Measurements from ENCODE around the gene ROR2.
"Not testable (repeated sequence)": the region's sequence is repeated elsewhere in the genome, so short reads cannot be mapped to it uniquely, and the experiment has no call there.

The ROR2 gene

DNA sequence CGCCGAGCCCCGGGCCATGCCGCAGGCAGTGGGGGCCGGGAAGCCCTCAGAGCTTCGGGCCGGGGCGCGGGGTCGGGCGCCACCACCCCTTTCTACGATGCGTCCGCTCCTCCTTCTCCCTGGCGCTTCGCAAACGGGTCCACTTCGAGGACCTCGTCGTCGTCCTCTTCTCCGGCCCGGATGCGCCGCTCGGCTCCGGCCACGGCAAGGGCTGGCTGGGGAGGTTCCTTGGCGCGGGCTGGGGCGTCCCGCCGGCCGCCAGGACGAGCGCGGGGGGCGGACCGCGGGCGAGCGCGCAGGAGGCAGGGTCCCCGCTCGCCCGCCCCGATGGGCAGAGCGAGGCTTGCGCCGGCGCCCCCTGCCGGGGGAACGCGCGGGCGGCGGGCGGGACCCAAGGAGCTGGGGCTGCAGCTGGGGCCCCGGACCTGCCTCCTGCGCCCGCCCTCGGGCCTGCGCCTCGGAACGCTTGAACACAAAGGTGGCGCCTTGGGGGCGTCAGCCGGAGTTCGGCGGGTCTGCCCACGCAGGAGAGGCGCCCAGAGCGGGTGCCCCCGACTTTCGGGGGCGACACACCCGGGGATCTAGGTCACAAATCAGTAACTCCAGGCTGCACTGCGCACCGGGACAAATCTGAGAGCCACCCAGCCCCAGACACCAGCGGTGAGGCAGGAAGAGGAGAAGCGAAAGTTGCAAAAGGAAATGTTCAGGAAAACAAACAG is at the start of gene ROR2:
Gene ROR2 (minus strand): TSS at position 283 of the 719 bp plus-strand sequence.
- peak; percentile 33 for DNase-seq

DNA sequence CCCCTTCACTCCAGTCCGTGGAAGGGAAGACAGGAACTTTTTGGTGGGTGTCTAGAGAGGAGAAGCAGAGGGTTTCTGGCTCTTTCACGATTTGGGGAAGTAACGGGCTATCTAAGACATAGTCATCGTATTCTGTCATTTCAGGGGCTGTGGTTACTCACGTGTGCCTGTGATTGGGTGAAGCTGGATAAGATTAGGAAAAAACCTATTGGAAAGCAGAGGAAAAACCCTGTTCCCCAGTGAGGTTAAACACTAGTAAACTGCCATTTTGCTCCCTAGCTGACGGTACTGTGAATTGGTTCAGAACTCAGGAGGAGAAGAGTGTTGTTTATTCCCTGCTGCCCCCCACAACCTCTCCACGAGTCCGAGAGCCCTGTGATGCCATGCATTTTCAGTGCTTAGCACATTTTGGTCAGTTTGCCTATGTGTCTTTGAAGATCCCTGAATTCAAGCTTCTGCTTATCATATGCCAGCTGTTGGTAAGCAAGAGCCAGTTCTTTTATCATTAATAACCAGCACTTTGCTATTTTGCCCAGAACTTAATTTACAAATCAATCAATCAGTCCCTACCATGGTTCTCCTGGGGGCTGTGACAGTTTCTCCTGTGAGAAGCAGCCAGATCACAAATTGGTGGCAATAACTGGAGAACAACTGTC is 45.1 kb upstream of the ROR2 start:
- DNase-seq: no peak

DNA sequence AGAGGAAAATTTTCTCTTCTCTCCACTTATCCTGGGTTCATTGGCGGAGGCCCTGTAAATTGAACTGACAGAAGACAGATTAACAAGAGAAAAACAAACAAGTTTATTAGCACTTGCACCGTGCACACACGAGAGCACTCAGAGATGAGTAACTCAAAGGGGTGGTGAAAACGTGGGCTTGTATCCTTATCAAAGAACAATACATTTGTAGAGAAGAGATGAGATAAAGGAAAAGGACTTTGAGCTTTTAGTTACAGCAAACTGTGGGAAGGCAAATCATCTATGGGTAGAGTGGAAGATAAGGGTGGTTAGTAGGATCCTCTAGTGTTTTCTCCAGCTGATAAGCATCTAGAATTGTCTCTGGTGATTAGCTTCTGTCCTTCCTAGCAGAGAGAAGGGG is 44.4 kb upstream of the ROR2 start:
- no peak for DNase-seq

DNA sequence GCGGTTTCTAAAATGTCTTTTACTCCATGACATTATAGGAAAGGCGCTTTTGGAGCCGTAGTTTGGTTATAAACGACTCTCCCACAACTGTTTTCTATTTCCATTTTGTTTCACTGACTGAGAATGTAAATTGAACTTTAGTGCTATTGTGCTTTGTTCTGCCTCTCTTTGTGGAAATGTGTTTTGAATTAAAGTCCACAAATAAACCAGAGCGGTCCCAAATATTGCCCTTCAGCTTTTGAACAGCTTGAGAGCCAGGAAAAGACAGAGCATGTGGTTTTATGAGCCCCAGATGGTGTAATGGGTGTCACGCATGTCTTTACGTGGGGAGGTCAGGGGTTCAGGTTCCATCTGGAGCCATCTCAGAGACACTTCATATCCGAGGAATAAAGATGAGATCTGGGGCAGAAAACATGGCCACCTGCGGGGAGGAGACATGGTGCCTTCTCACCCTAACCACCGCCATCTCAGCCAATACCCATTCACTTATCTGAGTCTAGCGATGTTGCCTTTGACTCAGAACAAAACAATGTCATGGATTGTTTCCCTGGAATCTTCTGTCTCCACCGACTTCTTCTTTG is 42.5 kb upstream of the ROR2 start:
- DNase-seq: no peak

DNA sequence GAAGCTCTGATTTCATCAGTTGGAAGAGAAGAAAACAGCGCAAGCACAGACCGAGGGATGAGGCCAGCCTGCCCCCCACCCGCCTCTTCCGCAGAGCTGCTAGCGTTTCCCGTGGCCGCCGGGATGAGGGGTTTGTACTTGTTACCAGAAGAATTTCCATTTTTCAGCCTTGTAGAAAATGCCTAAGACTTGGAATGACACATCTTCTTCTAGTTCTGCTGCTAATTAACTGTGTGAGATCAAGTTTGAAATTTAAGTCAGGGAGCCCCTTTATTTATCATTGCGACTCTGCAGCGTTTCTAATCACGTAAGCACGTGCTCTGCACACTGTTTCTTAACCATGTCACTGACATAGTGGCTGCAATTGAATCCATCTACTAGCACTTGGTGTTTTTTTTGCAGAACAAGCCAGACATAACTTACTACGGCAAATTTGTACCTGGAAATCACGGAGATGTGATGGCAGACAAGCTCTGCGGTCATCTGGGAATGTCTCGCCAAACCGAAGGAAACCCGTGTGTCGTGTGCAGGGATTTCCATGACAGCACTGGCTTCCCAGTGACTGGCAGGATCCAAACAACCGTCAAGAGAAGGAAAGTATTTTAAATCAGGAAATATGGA is 41.8 kb upstream of the ROR2 start:
- no peak for DNase-seq

DNA sequence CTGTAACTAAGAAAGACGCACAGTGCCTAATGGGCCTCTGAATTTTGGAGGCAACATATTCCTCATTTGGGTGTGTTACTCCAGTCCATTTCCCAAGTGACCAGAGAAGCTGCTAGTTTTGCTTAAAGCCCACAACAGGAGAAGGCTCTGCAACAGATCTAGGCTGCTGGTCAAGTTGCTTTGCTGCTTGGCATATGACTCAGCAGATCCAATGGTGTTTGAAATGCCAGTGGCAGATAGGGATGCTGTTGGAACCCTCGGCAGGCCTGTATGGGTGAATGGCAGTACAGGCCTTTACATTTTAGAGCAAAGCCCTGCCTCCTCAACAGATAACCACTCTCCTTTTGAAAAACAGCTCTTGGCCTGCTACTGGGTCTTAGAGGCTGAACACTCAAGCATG is 36.2 kb upstream of the ROR2 start:
- DNase-seq: no peak

DNA sequence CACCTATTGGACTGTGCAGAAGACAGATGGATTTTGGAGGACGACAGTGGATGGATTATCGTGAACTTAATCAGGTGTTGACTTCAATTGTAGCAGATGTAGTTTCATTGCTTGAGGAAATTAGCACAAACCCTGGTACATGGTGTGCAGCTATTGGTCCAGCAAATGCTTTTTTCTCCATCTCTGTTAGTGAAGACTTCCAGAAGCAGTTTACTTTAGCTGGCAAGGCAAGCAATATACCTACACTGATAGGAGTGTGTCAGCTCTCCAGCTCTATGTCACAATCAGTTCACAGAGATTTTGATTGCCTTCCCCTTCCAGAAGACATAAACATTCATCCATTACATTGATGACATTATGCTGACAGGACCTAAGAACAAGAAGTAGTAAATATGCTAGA is 35.7 kb upstream of the ROR2 start:
- DNase-seq: no peak

DNA sequence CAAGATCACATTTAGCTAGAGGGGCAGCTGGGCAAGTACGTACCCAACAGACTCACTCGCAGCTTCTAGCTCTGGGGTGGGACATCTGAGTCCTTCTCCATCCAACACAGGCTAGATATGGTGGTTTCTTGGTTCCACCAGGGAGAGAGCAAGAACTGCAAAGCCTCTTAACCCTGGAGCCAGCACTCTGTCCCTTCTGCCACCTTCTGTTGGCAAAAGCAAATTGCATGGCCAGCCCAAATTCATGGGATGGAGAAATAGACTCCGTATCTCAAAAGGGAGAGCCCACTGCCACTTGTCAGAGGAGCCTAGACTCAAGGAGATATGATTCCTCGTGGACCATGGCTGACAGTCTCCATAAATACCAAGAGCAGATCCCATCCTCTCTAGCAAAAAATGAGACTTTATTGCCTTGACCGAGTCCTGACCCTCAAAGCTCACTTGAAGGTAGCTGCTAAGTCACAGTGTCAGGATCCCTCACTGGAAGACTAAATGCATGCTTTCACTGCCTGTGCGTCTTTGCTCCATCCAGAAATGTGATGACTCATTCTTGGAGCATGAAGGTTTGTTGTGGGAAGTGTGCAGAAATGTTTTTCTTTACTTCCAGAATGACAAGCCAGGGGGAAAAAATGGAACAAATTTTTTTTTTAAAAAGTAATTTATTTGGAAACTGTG is 28.8 kb upstream of the ROR2 start:
- DNase-seq: no peak

DNA sequence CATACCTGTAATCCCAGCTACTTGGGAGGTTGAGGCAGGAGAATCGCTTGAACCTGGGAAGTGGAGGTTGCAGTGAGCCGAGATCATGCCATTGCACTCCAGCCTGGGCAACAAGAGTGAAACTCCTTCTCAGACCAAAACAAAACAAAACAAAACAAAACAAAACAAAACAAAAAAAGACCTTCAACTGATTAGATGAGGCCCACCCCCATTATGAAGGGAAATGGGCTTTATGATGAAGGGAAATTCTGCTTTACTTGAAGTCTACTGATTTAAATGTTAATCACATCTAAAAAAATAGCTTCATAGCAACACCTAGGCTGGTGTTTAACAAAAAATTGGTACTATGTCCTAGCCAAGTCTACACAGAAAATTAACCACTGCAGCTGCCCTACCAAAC is 25.2 kb upstream of the ROR2 start:
- not testable (repeated sequence) for DNase-seq

DNA sequence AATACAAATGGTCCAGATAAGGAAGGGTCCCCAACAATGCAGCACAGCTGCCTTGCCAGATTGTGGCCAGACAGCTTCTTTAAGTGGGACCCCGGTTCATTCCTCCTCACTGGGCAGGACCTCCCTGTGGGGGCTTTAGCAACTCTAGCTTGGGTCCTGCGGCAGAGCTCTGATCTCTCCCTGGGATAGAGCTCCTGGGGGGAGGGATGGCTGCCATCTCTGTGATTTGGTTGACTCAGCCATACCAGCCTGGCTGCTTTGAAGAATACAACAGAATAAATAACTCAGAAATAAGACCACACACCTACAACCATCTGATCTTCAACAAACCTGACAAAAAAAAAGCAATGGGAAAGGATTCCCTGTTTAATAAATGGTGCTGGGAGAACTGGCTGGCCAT is 22.7 kb upstream of the ROR2 start:
- DNase-seq: no peak

DNA sequence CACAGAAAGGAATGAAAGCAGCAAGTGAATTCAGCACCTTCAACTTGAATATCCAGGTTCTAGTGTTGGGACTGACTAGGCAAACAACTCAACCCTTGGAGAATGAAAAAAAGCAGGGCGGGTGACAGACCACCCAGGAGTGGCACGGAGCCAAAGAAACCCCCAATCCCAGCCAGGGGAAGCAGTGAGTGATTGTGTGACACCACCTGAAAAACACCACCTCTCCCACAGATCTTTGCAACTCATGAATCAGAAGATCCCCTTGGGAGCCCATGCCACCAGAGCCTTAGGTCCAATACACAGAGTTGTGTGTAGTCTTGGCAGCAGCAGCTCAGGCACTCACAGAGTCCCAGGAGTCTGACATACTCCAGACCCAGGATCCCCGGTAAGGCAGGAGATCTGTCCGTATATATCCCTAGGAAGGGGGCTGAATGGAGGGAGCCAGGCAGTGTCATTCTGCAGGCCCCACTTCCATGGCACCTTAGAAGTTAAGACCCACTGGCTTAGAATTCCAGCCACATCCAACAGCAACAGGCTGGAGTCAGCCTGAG is 22.1 kb upstream of the ROR2 start:
- no peak for DNase-seq

DNA sequence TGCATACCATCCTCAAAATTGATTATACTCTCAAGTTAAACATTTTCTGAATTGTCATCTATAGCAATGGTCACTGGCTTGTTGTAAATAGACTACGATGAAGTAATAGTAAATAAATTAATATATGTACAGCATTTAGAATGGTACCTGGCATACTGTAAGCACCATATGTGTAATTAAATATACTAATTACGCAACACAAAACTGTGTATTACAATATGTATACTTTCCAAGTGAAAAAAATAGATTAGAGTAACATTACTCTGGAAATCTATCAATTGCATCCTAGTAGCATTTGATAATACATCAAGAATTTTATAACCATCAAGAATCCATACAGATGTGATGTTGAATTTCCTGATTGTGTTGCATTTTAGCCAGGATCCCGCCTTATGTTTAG is 17.2 kb upstream of the ROR2 start:
- DNase-seq: no peak

DNA sequence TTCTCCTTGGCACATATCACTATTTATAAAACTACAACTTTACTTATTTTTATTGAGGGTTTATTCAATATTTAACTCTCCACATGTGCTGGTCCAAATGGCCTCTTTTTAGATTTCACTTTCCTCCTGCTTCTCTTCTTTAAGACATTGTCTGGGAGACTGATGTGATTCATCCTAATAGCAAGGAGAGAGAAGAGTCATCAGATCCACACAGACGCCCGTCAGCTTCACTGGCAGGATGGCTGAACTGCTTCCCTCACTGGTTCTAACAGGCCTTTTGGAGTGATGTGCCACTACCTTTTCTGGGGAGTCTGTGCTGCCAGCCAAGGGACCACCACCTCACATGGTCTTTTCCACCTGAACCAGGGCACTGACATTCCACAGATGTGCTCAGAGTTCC is 16.5 kb upstream of the ROR2 start:
- DNase-seq: no peak

DNA sequence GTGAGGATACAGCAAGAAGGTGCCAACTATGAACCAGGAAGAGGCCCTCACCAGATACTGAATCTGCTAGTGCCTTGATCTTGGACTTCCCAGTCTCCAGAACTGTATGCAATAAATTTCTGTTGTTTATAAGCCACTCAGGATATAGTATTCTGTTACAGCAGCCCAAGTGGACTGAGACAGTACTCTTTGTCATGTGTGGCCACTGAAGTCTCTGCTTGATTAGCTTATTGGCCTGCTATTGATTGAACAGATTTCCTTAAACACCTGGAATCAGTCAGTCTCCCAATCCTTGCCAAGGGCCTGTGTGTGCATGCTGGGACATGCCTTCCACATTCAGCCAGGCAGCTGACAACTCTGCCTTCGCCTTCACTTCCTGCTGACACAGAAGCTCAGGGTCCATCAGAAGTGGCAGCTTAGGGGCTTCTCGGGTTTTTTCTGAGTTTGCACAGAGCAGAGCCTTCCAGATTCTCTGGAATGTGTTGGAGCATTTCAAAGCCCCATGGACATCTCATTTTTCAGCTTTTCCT is 13.7 kb upstream of the ROR2 start:
- no peak for DNase-seq

DNA sequence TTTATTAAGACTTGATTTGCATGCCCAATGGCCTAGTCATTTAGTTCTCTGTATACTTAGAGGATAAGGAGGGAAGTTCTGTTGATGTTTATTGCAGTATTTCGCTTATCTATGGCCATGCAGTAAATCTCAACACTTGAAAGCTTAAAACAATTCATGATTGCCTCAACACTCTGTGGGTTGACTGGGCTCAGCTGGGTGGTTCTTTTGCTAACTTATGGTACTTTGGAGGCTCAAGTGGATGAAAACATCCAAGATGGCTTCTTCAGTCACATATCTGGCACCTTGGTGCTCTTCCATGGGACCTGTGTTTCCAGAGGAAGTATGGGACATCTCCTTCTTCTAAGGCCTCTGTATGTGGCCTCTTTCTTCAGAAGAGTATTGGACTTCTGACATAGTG is 10.3 kb upstream of the ROR2 start:
- DNase-seq: no peak

DNA sequence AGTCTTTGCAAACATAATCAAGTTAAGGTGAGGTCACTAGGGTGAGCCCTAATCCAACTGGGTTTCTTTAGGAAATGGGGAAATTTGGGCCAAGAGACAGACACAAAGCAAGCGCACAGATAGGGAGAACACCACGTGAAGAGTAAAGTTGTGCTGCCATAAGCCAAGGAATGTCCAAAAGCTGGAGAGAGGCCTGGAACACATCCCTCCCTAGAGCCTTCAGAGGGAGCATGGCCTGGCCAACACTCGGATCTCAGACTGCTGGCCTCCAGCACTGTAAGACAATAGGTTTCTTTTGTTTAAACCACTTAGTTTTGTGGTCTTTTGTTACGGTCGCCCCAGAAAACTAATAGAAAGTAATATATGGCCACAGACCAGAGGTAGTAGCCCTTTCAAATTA is 8.1 kb upstream of the ROR2 start:
- DNase-seq: no peak

DNA sequence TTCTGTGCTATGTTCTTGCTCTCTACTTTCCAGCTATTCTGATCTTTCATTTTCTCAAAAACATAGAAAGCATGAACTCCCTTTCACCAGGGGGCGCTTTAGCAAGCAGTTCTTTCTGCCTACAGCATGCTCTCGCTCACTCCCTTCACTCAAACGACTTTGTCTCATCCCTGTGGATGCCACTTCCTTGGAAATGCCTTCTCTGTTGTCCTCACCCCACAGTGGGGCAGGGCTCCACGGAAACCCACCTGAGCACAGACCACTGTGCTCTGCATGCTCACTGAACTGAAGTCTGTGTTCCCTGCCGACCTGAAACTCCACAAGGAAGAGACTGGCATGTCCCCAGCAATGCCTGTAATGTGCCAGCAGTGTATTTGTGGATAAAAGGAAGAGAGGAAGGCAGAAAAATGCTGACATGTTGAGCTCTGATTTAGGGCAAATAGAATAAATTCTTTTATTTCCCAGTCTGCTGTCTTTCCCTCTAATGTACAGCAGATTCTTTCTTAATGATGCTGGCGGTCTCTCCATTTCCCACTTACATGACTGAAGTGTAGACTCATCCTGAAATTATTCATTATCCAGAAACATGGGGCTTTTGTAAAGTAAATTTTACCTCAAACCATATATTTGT is 4.9 kb upstream of the ROR2 start:
- DNase-seq: no peak

DNA sequence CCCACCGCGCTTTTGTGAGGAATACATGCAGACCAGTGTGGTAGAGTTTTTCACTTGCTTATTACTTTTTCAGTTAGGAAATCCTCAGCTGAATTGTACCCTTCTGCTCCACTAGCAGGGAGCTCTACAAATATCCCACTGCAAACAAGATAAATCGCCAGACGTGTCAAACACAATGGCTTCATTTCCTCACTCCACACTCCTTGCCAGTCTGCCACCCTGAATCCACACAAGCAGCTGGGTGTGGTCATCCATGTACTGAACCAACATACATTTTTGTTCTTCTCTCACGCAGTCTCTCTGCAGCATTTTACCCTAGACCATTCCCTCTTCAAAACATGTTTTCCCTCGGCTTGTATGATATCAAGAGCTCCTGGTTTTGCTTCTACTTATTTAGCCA is 3.7 kb upstream of the ROR2 start:
- DNase-seq: no peak

DNA sequence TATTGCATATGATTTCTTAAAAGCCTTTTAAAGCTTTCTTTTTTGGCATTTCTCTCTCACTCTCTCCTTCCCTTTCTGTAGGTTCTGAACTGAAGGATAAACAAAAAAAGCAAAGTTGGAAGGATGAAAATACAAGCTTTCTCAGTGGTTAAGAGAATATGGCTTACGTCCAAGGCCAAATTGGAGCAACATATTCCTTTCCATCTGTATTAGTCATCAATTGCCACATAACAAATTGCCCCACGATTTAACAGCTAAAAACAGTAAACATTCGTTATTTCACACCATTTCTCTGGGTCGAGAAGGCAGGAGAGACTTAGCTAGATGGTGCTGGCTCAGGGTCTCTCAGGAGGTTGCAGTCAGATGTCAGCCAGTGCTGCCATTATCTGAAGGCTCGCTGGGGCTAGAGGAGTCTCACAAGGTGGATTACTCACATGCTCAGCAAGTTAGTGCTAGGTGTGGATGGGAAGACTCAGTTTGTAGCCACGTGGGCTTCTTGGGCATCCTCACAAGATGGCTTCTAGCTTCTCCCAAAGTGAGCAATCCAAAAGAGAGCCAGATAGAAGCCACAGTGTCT is 2.0 kb upstream of the ROR2 start:
- DNase-seq: no peak

DNA sequence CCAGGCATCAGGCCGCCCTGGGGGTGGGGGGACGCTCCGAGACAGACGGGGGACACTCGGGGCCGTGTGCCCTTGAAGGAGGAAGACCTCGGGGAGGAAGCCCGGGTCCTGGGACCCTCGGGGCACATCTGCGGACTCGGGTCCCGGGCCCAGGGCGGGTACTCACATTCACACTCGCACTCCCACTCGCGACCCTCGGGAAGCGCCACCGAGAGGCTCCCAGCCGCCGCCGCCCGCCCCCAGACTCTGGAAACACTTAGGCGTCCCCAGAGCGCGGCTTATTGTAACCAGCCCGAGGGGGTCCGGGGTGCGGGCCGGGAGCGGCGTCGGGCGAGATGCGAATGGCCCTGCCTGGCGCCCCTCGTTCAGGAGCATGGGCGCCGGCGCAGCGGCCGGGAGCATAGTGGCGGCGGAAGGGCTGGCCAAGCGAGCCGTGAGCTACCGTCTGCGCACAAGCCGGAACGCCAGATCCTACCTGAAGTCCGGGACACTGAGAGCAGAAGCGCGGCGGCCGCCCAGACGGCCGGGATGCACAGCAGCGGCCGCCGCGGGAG is 559 bp downstream of the ROR2 start:
- no peak for DNase-seq

DNA sequence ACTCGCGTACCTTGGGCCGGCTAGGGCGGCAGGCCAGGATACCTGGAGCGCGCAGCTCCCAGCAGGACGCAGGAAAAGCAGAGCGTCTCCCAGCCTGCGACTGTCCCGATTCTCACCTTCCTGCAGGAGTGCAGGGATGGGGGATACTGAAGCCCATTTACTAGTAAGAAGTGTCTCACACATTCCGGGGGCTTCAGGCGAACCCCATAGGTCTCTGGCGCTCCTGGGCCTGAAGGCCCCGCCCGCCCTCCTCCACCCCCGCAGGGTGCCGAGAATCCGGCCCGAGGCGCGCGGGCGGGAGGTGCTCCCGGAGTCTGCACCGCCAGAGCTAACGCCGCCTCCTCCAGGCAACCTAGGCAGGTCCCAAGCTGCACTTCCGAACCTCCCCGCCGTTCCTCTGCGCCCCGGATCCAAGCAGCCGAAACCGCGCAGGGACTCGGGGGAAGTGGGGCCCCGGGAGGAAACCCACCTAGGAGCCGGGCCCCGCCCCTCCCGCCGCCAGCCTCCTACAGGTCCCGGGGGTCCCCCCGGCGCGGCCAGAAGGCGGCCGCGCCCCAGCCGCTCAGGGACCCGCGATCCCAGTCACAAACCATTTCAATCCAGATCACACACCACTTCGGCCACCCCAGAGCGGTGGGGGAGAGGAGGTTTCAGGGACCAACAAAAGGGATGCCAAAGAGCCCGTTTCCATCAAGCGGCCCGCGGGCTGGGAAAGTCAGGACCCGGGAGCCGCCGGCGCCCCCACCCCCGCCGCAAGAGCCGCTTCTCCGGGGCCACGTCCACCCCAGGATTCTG is 1.2 kb downstream of the ROR2 start:
- DNase-seq: peak; percentile 8

All from stimulated activated CD4-positive, alpha-beta T cell treated with anti-CD3 and anti-CD28 coated beads, Interleukin-4, amount 100 ng/mL, for 24 hours (primary cell).